HepG2 (cell line): ENCODE data around the gene KIAA0232. TPM values are rescaled to one million over a fixed set of nuclear protein-coding genes. Genes with fewer than 3 reads are reported as not detected.

ENCODE experiments used
- AHR ChIP-seq: IDR thresholded peaks from 2 replicates; pipeline ENCODE4 v1.6.1; 2018; ENCODE audit warnings: missing genetic modification reagents, missing compliant biosample characterization
- AKAP8 ChIP-seq: sonication (generic); formaldehyde crosslinking; IDR thresholded peaks from 2 replicates; pipeline ENCODE4 v1.5.1; 2020; ENCODE audit warnings: mild to moderate bottlenecking, missing genetic modification reagents
- ATF3 ChIP-seq: sonication (generic); formaldehyde crosslinking; IDR thresholded peaks from 2 replicates; pipeline ENCODE4 v1.4.0; 2020; ENCODE audit warnings: missing genetic modification reagents
- CEBPB ChIP-seq: IDR thresholded peaks from 2 replicates; pipeline ENCODE4 v1.6.1; 2011; ENCODE audit warnings: low read depth, low read length, improper control_type of control experiment, borderline replicate concordance
- CREB1 ChIP-seq, 2 experiments: fragments of 450-650 bp in 1 of 2; IDR thresholded peaks; 2 replicates each; pipeline ENCODE4 v1.6.1; 2016 to 2017; ENCODE audit warnings: control low read depth in 1 of 2, mild to moderate bottlenecking in 1 of 2, missing compliant biosample characterization in 1 of 2, missing genetic modification characterization in 1 of 2
- ELF4 ChIP-seq: sonication (generic); formaldehyde crosslinking; IDR thresholded peaks from 2 replicates; pipeline ENCODE4 v1.5.0; 2020; ENCODE audit warnings: missing genetic modification reagents, mild to moderate bottlenecking, moderate library complexity, borderline replicate concordance
- HNRNPLL ChIP-seq: fragments of 200-400 bp; formaldehyde crosslinking; IDR thresholded peaks from 2 replicates; pipeline ENCODE4 v1.6.1; 2017; ENCODE audit warnings: mild to moderate bottlenecking, low read depth, low read length; ENCODE audit not compliant: poor library complexity, severe bottlenecking
- KAT8 ChIP-seq: IDR thresholded peaks from 2 replicates; pipeline ENCODE4 v1.6.1; 2016; ENCODE audit warnings: missing genetic modification reagents, missing compliant biosample characterization
- NCOA5 ChIP-seq: sonication (generic); formaldehyde crosslinking; IDR thresholded peaks from 2 replicates; pipeline ENCODE4 v1.4.0; 2020; ENCODE audit warnings: missing genetic modification reagents
- PPARG ChIP-seq: conservative IDR thresholded peaks from 2 replicates; pipeline ENCODE4 v1.6.1; 2016; ENCODE audit warnings: missing biosample characterization, missing genetic modification reagents
- RBFOX2 ChIP-seq: fragments of 200-400 bp; formaldehyde crosslinking; IDR thresholded peaks from 2 replicates; pipeline ENCODE4 v1.6.1; 2017; ENCODE audit warnings: low read depth, mild to moderate bottlenecking, low read length
- RXRA ChIP-seq: sonication (generic); formaldehyde crosslinking; IDR thresholded peaks from 2 replicates; pipeline ENCODE4 v1.5.1; 2020; ENCODE audit warnings: missing genetic modification reagents
- ZHX1 ChIP-seq: sonication (generic); formaldehyde crosslinking; IDR thresholded peaks from 2 replicates; pipeline ENCODE4 v1.8.1; 2022; ENCODE audit warnings: low read depth, mild to moderate bottlenecking, missing genetic modification reagents
- ZNF20 ChIP-seq: sonication (generic); formaldehyde crosslinking; IDR thresholded peaks from 2 replicates; pipeline ENCODE4 v1.4.0; 2020; ENCODE audit warnings: mild to moderate bottlenecking, moderate library complexity, missing genetic modification reagents
- ZNF292 ChIP-seq: sonication (generic); formaldehyde crosslinking; IDR thresholded peaks from 2 replicates; pipeline ENCODE4 v1.8.1; 2022; ENCODE audit warnings: mild to moderate bottlenecking, low read depth, missing genetic modification reagents, borderline replicate concordance
- ZNF451 ChIP-seq: sonication (generic); formaldehyde crosslinking; IDR thresholded peaks from 2 replicates; pipeline ENCODE4 v1.5.0; 2020; ENCODE audit warnings: mild to moderate bottlenecking, missing genetic modification reagents
- ZNF558 ChIP-seq: sonication (generic); formaldehyde crosslinking; IDR thresholded peaks from 2 replicates; pipeline ENCODE4 v1.9.0; 2022; ENCODE audit warnings: mild to moderate bottlenecking, missing genetic modification reagents, borderline replicate concordance
- ZNF567 ChIP-seq: sonication (generic); formaldehyde crosslinking; IDR thresholded peaks from 2 replicates; pipeline ENCODE4 v1.8.1; 2023; ENCODE audit warnings: mild to moderate bottlenecking, missing genetic modification reagents, borderline replicate concordance
- ZNF598 ChIP-seq: sonication (generic); formaldehyde crosslinking; IDR thresholded peaks from 2 replicates; pipeline ENCODE4 v1.5.1; 2020; ENCODE audit warnings: mild to moderate bottlenecking, missing genetic modification reagents, borderline replicate concordance
- ZNF616 ChIP-seq: sonication (generic); formaldehyde crosslinking; IDR thresholded peaks from 2 replicates; pipeline ENCODE4 v1.5.0; 2020; ENCODE audit warnings: low read depth, mild to moderate bottlenecking, missing genetic modification reagents
- ZNF639 ChIP-seq: conservative IDR thresholded peaks from 2 replicates; pipeline ENCODE4 v1.6.1; 2018; ENCODE audit warnings: missing genetic modification reagents
- ZNF770 ChIP-seq: sonication (generic); formaldehyde crosslinking; IDR thresholded peaks from 2 replicates; pipeline ENCODE4 v1.5.0; 2020; ENCODE audit warnings: mild to moderate bottlenecking, missing genetic modification reagents
- polyA plus RNA-seq, 8 experiments: library from polyadenylated mRNA; depleted of rRNA in 3 of 8; stranded (reverse) in 7 of 8; unstranded in 1 of 8; fragments of >200 nt; fragmentation: Illumina TruSeq in 4 of 8; extraction: Trizol in 4 of 8; gene quantifications; 2 replicates each; pipeline versions ENCODE4 v1.2.1 to v1.2.3, GENCODE V29; 2011 to 2016; ENCODE audit warnings: low read depth in 4 of 8, missing spikeins in 1 of 8, mixed read lengths in 1 of 8; ENCODE audit not compliant: insufficient read depth in 1 of 8
- total RNA-seq, 5 experiments: library from RNA; depleted of rRNA; stranded (reverse); fragments of >200 nt; fragmentation: Illumina TruSeq; extraction: Trizol; gene quantifications; 2 replicates each; pipeline ENCODE4 v1.2.3, GENCODE V29; 2016; ENCODE audit warnings: low read depth in 1 of 5

KIAA0232 gene
- total and polyA plus RNA-seq, 2 of the 13 experiments (the other 11 are each of a cell fraction or from before 2014, with no cell fraction given), result 7.8 to 17.1 TPM

- TF ChIP-seq RBFOX2, result no peak
- no peak for TF ChIP-seq ZNF639 (CRISPR knock-in tag)
- TF ChIP-seq HNRNPLL, result peak; percentile 23
- no peak for TF ChIP-seq ZNF292 (CRISPR knock-in tag)
- no peak for TF ChIP-seq AHR (CRISPR knock-in tag)
- TF ChIP-seq ZNF598 (CRISPR knock-in tag), result no peak
- no peak for TF ChIP-seq CREB1 (IDR thresholded peaks at IDR 0.05)
- 0 out of 2 replicates have a peak, but pooled peaks have one; percentile 20 for TF ChIP-seq CREB1 (CRISPR knock-in tag; IDR thresholded peaks at IDR 0.05)
- TF ChIP-seq ZNF20, result no peak
- TF ChIP-seq CEBPB, result no peak
- no peak for TF ChIP-seq ELF4 (CRISPR knock-in tag)
- TF ChIP-seq ZNF558 (CRISPR knock-in tag), result no peak
- TF ChIP-seq NCOA5 (CRISPR knock-in tag), result no peak
- no peak for TF ChIP-seq AKAP8 (CRISPR knock-in tag)
- TF ChIP-seq PPARG (CRISPR knock-in tag), result no peak
- TF ChIP-seq ZNF567, result no peak
- no peak for TF ChIP-seq ZNF616 (CRISPR knock-in tag)
- TF ChIP-seq ZHX1 (CRISPR knock-in tag), result no peak
- TF ChIP-seq RXRA (CRISPR knock-in tag), result no peak
- TF ChIP-seq KAT8, result no peak
- TF ChIP-seq ATF3 (CRISPR knock-in tag), result no peak
- peak; percentile 85 for TF ChIP-seq ZNF770
- no peak for TF ChIP-seq ZNF451 (CRISPR knock-in tag)
Observed at GRCh38 chr4:6902318-6903042, 120.0 kb downstream of the KIAA0232 start (continued).
